ENCODE results near the gene EFL1.

Gene EFL1

DNA sequence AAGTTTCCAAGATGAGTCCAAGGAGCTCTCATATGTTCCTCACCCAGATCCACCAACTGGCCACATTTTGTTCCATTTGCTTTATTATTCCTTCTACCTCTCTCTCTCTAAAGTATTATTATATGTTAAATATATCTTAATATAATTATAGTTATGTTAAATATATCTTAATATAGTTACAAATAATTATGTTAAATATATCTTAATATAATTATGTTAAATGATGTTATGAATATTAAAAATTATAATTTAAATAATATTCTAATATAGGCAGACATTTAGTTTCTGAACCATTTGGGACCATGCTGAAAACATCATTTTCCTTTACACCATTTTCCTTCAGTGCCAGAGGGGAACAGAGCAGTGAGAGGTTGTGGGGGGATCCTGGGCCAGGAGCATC, 166.7 kb downstream of the EFL1 start:
- CTCF ChIA-PET = no interaction called here
- no peak for TF ChIP-seq ZNF530 (tag by site-specific recombination; IDR thresholded peaks at IDR 0.05; ENCODE audit: low read depth)
- no peak for TF ChIP-seq ZNF549 (tag by site-specific recombination; IDR thresholded peaks at IDR 0.05)
- TF ChIP-seq SP7 (tag by site-specific recombination; IDR thresholded peaks at IDR 0.05) = no peak
- TF ChIP-seq ZNF311 (tag by site-specific recombination; IDR thresholded peaks at IDR 0.05; ENCODE audit: borderline replicate concordance) = no peak
- no peak for TF ChIP-seq ZXDB (tag by site-specific recombination; IDR thresholded peaks at IDR 0.05)
- TF ChIP-seq GLI4 (tag by site-specific recombination; IDR thresholded peaks at IDR 0.05) = no peak
- TF ChIP-seq MEIS1 (CRISPR knock-in tag; IDR thresholded peaks at IDR 0.05; ENCODE audit: borderline replicate concordance) = no peak
- TF ChIP-seq OSR2 (tag by site-specific recombination; IDR thresholded peaks at IDR 0.05) = no peak
- TF ChIP-seq, protein P1, sequence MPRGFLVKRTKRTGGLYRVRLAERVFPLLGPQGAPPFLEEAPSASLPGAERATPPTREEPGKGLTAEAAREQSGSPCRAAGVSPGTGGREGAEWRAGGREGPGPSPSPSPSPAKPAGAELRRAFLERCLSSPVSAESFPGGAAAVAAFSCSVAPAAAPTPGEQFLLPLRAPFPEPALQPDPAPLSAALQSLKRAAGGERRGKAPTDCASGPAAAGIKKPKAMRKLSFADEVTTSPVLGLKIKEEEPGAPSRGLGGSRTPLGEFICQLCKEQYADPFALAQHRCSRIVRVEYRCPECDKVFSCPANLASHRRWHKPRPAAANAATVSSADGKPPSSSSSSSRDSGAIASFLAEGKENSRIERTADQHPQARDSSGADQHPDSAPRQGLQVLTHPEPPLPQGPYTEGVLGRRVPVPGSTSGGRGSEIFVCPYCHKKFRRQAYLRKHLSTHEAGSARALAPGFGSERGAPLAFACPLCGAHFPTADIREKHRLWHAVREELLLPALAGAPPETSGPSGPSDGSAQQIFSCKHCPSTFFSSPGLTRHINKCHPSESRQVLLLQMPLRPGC (tag by site-specific recombination; IDR thresholded peaks at IDR 0.05) = no peak
- no peak for TF ChIP-seq ZNF768 (tag by site-specific recombination; IDR thresholded peaks at IDR 0.05)
- TF ChIP-seq ZNF239 (tag by site-specific recombination; IDR thresholded peaks at IDR 0.05) = no peak
- no peak for TF ChIP-seq ZNF274 (IDR thresholded peaks at IDR 0.05; ENCODE audit: low read length)
- TF ChIP-seq ZNF274 (tag by site-specific recombination; IDR thresholded peaks at IDR 0.05; ENCODE audit: borderline replicate concordance) = no peak
- TF ChIP-seq PRDM1 (tag by site-specific recombination; IDR thresholded peaks at IDR 0.05) = no peak
- no peak for TF ChIP-seq ZBTB6 (tag by site-specific recombination; IDR thresholded peaks at IDR 0.05)
- no peak for TF ChIP-seq ZNF704 (tag by site-specific recombination; IDR thresholded peaks at IDR 0.05)
- TF ChIP-seq ZNF433 (tag by site-specific recombination; IDR thresholded peaks at IDR 0.05; ENCODE audit: low read depth) = no peak
- TF ChIP-seq ZNF223 (tag by site-specific recombination; IDR thresholded peaks at IDR 0.05) = no peak
- TF ChIP-seq ZNF335 (tag by site-specific recombination; conservative IDR thresholded peaks at IDR 0.05) = no peak
- TF ChIP-seq, protein P2, sequence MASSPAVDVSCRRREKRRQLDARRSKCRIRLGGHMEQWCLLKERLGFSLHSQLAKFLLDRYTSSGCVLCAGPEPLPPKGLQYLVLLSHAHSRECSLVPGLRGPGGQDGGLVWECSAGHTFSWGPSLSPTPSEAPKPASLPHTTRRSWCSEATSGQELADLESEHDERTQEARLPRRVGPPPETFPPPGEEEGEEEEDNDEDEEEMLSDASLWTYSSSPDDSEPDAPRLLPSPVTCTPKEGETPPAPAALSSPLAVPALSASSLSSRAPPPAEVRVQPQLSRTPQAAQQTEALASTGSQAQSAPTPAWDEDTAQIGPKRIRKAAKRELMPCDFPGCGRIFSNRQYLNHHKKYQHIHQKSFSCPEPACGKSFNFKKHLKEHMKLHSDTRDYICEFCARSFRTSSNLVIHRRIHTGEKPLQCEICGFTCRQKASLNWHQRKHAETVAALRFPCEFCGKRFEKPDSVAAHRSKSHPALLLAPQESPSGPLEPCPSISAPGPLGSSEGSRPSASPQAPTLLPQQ (tag by site-specific recombination; IDR thresholded peaks at IDR 0.05) = no peak
- no peak for TF ChIP-seq SCRT2 (tag by site-specific recombination; IDR thresholded peaks at IDR 0.05)
- Histone ChIP-seq H3K27ac (ENCODE audit: extremely low read depth, low read depth, low read length) (no peak overlapping the region), H3K4me3 (ENCODE audit: low read depth, low read length) (no peak overlapping the region), H3K36me3 (ENCODE audit: control insufficient read depth in 2 of 2, insufficient read depth in 1 of 2, low read length in 2 of 2) (no peaks in the 10 kb centered on the region), H3K9me3 (ENCODE audit: control insufficient read depth, insufficient read depth, low read depth, low read length) (no peaks in the 10 kb centered on the region), H3K4me1 (ENCODE audit: control insufficient read depth, insufficient read depth, low read length) (no peaks in the 10 kb centered on the region)
- POLR2A ChIA-PET = no interaction called here

GRCh38 chr15:82093774-82094211, 168.7 kb downstream of the EFL1 start:
- Histone ChIP-seq H3K4me1 (ENCODE audit: control insufficient read depth, insufficient read depth, low read length) (no peaks in the 10 kb centered on the region), H3K36me3 (ENCODE audit: control insufficient read depth in 2 of 2, insufficient read depth in 1 of 2, low read length in 2 of 2) (no peaks in the 10 kb centered on the region), H3K27ac (ENCODE audit: extremely low read depth, low read depth, low read length) (no peak overlapping the region), H3K4me3 (ENCODE audit: low read depth, low read length) (no peak overlapping the region), H3K9me3 (ENCODE audit: control insufficient read depth, insufficient read depth, low read depth, low read length) (no peaks in the 10 kb centered on the region)
- ChIA-PET POLR2A (interaction anchor here (0.8 kb wide), 1 partner anchor 29 kb away, joined by 3 read pairs; no protein-coding TSS in a partner anchor), CTCF (interaction anchor here (1.4 kb wide), 1 partner anchor 10 kb away, joined by 6 read pairs; no protein-coding TSS in a partner anchor)
- TF ChIP-seq ZNF211 (tag by site-specific recombination; IDR thresholded peaks at IDR 0.05; ENCODE audit: low read depth) (no peak), ZNF670 (tag by site-specific recombination; IDR thresholded peaks at IDR 0.05; ENCODE audit: low read depth) (no peak), ZNF391 (tag by site-specific recombination; IDR thresholded peaks at IDR 0.05; ENCODE audit: borderline replicate concordance, low read depth) (no peak), ZNF362 (tag by site-specific recombination; IDR thresholded peaks at IDR 0.05) (no peak), ZNF133 (tag by site-specific recombination; IDR thresholded peaks at IDR 0.05) (peak; percentile 60), ZNF274 (IDR thresholded peaks at IDR 0.05; ENCODE audit: low read length) (no peak), ZNF274 (tag by site-specific recombination; IDR thresholded peaks at IDR 0.05; ENCODE audit: borderline replicate concordance) (no peak), GLI2 (tag by site-specific recombination; IDR thresholded peaks at IDR 0.05; ENCODE audit: borderline replicate concordance, low read depth) (no peak)
- TF ChIP-seq, protein P2 (tag by site-specific recombination; IDR thresholded peaks at IDR 0.05) = no peak
